HepG2 (cell line): Measurements from ENCODE around the gene CPSF4. TPM values are rescaled to one million over a fixed set of nuclear protein-coding genes. Genes with fewer than 3 reads are reported as not detected.

Experiments used
- CBX5 ChIP-seq: sonication (generic); formaldehyde crosslinking; IDR thresholded peaks from 2 replicates; pipeline ENCODE4 v1.4.0; 2020; ENCODE audit warnings: missing genetic modification reagents, borderline replicate concordance
- CREB1 ChIP-seq, 2 experiments: fragments of 450-650 bp in 1 of 2; IDR thresholded peaks; 2 replicates each; pipeline ENCODE4 v1.6.1; 2016 to 2017; ENCODE audit warnings: control low read depth in 1 of 2, mild to moderate bottlenecking in 1 of 2, missing compliant biosample characterization in 1 of 2, missing genetic modification characterization in 1 of 2
- EEA1 ChIP-seq: sonication (generic); formaldehyde crosslinking; IDR thresholded peaks from 2 replicates; pipeline ENCODE4 v1.5.1; 2020; ENCODE audit warnings: mild to moderate bottlenecking, missing genetic modification reagents, borderline replicate concordance
- GATA4 ChIP-seq: sonication (generic); IDR thresholded peaks from 2 replicates; pipeline ENCODE4 v1.6.1; 2016; ENCODE audit warnings: antibody characterized with exemption, low read depth, borderline replicate concordance
- MAF1 ChIP-seq: sonication (generic); formaldehyde crosslinking; IDR thresholded peaks from 2 replicates; pipeline ENCODE4 v1.5.0; 2020; ENCODE audit warnings: missing genetic modification reagents, borderline replicate concordance
- NFAT5 ChIP-seq: sonication (generic); formaldehyde crosslinking; IDR thresholded peaks from 2 replicates; pipeline ENCODE4 v1.4.0; 2020; ENCODE audit warnings: missing genetic modification reagents
- NR0B2 ChIP-seq: sonication (generic); formaldehyde crosslinking; IDR thresholded peaks from 2 replicates; pipeline ENCODE4 v1.4.0; 2020; ENCODE audit warnings: mild to moderate bottlenecking, missing genetic modification reagents
- PRDM4 ChIP-seq: sonication (generic); formaldehyde crosslinking; IDR thresholded peaks from 2 replicates; pipeline ENCODE4 v1.9.0; 2021; ENCODE audit warnings: missing genetic modification reagents, borderline replicate concordance
- SMAD3 ChIP-seq: sonication (generic); formaldehyde crosslinking; IDR thresholded peaks from 2 replicates; pipeline ENCODE4 v1.4.0; 2020; ENCODE audit warnings: missing genetic modification reagents
- SMYD3 ChIP-seq: sonication (generic); formaldehyde crosslinking; IDR thresholded peaks from 2 replicates; pipeline ENCODE4 v1.8.1; 2023; ENCODE audit warnings: mild to moderate bottlenecking, missing genetic modification reagents
- TERF1 ChIP-seq: sonication (generic); formaldehyde crosslinking; IDR thresholded peaks from 2 replicates; pipeline ENCODE4 v1.8.0; 2022; ENCODE audit warnings: mild to moderate bottlenecking, missing genetic modification reagents, moderate library complexity
- U2AF2 ChIP-seq: fragments of 200-400 bp; formaldehyde crosslinking; IDR thresholded peaks from 2 replicates; pipeline ENCODE4 v1.6.1; 2017; ENCODE audit warnings: low read depth, mild to moderate bottlenecking, low read length
- ZNF543 ChIP-seq: sonication (generic); formaldehyde crosslinking; IDR thresholded peaks from 2 replicates; pipeline ENCODE4 v1.4.0; 2020; ENCODE audit warnings: mild to moderate bottlenecking, missing genetic modification reagents
- ZNF616 ChIP-seq: sonication (generic); formaldehyde crosslinking; IDR thresholded peaks from 2 replicates; pipeline ENCODE4 v1.5.0; 2020; ENCODE audit warnings: low read depth, mild to moderate bottlenecking, missing genetic modification reagents
- polyA plus RNA-seq, 8 experiments: library from polyadenylated mRNA; depleted of rRNA in 3 of 8; stranded (reverse) in 7 of 8; unstranded in 1 of 8; fragments of >200 nt; fragmentation: Illumina TruSeq in 4 of 8; extraction: Trizol in 4 of 8; gene quantifications; 2 replicates each; pipeline versions ENCODE4 v1.2.1 to v1.2.3, GENCODE V29; 2011 to 2016; ENCODE audit warnings: low read depth in 4 of 8, missing spikeins in 1 of 8, mixed read lengths in 1 of 8; ENCODE audit not compliant: insufficient read depth in 1 of 8
- total RNA-seq, 5 experiments: library from RNA; depleted of rRNA; stranded (reverse); fragments of >200 nt; fragmentation: Illumina TruSeq; extraction: Trizol; gene quantifications; 2 replicates each; pipeline ENCODE4 v1.2.3, GENCODE V29; 2016; ENCODE audit warnings: low read depth in 1 of 5
- TF ChIP-seq, protein P1 (sequence below): sonication (generic); formaldehyde crosslinking; IDR thresholded peaks from 2 replicates; pipeline ENCODE4 v1.5.0; 2020; ENCODE audit warnings: mild to moderate bottlenecking, missing genetic modification reagents

CPSF4 gene
- total and polyA plus RNA-seq, 2 of the 13 experiments (the other 11 are each of a cell fraction or from before 2014, with no cell fraction given), result 34.1 to 49.6 TPM

- TF ChIP-seq ZNF616 (CRISPR knock-in tag) (peak; percentile 57; the same call in 1 of the 2 replicates), MAF1 (CRISPR knock-in tag) (no peak), ZNF543 (0 out of 2 replicates have a peak, but pooled peaks have one; percentile 55), SMAD3 (CRISPR knock-in tag) (peak; percentile 88), SMYD3 (no peak), CBX5 (CRISPR knock-in tag) (peak; percentile 42; the same call in 1 of the 2 replicates), GATA4 (peak; percentile 60), NR0B2 (CRISPR knock-in tag) (peak; percentile 91), PRDM4 (CRISPR knock-in tag) (no peak), EEA1 (CRISPR knock-in tag) (0 out of 2 replicates have a peak, but pooled peaks have one; percentile 45), U2AF2 (no peak), TERF1 (CRISPR knock-in tag) (no peak), CREB1 (IDR thresholded peaks at IDR 0.05) (peak; percentile 44; the same call in 1 of the 2 replicates), CREB1 (CRISPR knock-in tag; IDR thresholded peaks at IDR 0.05) (no peak), NFAT5 (no peak)
- TF ChIP-seq, protein P1, sequence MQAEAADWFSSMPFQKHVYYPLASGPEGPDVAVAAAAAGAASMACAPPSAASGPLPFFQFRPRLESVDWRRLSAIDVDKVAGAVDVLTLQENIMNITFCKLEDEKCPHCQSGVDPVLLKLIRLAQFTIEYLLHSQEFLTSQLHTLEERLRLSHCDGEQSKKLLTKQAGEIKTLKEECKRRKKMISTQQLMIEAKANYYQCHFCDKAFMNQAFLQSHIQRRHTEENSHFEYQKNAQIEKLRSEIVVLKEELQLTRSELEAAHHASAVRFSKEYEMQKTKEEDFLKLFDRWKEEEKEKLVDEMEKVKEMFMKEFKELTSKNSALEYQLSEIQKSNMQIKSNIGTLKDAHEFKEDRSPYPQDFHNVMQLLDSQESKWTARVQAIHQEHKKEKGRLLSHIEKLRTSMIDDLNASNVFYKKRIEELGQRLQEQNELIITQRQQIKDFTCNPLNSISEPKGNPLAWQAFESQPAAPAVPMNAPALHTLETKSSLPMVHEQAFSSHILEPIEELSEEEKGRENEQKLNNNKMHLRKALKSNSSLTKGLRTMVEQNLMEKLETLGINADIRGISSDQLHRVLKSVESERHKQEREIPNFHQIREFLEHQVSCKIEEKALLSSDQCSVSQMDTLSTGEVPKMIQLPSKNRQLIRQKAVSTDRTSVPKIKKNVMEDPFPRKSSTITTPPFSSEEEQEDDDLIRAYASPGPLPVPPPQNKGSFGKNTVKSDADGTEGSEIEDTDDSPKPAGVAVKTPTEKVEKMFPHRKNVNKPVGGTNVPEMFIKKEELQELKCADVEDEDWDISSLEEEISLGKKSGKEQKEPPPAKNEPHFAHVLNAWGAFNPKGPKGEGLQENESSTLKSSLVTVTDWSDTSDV (CRISPR knock-in tag), result no peak
Observed at GRCh38 chr7:99438573-99439480, at the start of gene CPSF4, which contains the start of gene PTCD1 (continued).
